Astrocyte of the spinal cord (primary cell): Measurements from ENCODE around the gene FKRP.

Source experiments
- DNase-seq: peaks from one replicate; pipeline ENCODE4 v3.0.0; 2011; ENCODE audit warnings: low read depth, low spot score
- H3K4me3 ChIP-seq: 2 replicates; pipeline ENCODE4 v1.5.1; 2011; ENCODE audit warnings: low read depth, mild to moderate bottlenecking, low read length, moderate library complexity
- in situ Hi-C: cut with HindIII; loops from 2 replicates; pipeline ENCODE4 v1.10.0; 2017; ENCODE audit warnings: low sequenced_read_pairs
- TF ChIP-seq, protein P1 (sequence below): IDR thresholded peaks from 2 replicates; pipeline ENCODE4 v1.5.1; 2012; ENCODE audit warnings: low read depth, mild to moderate bottlenecking, low read length, inconsistent platforms

Gene FKRP

DNA sequence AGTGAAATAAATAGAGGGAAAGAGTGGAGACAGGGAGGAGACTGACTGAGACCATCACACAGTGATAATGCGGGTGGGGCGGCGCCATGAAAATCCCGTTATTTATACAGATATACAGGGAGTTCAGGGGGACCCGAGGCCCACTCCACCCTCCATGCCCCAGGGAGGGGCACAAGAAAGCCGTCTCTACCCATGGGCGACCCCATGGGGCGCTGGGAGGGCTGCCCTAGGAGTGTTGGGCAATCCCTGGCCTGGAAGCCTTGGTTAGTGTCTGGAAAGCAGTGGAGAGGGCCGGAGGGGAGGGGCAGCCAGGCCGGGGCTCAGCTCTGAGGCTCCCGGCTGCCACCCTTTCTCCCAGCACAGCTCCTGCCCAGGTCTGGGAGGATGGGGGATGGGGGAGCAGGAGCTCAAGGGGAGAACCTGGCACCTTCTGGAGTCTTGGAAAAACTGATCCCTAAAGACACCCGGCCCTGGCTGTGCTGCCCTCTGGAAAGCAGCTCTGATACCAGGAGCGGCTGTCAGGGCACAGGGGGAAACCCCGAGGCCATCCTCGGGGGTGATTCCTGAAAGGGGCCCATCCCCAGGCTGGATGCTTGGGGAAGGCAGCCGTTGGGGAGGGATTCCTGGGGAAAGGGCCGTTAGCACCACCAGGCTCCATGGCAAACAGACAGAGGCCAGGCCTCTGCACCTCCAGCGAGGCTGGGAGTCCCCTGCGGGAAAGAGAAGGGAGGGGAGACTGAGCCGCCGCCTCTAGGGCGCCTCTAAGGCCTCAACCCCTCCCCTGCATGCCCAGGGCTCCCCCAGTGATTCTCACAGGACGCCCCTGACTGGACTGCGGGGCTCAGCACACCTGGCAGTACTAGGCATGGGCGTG, 26.0 kb upstream of the FKRP start:
- no peak for DNase-seq
- in situ Hi-C loops, result no loop called here
- TF ChIP-seq, protein P1, sequence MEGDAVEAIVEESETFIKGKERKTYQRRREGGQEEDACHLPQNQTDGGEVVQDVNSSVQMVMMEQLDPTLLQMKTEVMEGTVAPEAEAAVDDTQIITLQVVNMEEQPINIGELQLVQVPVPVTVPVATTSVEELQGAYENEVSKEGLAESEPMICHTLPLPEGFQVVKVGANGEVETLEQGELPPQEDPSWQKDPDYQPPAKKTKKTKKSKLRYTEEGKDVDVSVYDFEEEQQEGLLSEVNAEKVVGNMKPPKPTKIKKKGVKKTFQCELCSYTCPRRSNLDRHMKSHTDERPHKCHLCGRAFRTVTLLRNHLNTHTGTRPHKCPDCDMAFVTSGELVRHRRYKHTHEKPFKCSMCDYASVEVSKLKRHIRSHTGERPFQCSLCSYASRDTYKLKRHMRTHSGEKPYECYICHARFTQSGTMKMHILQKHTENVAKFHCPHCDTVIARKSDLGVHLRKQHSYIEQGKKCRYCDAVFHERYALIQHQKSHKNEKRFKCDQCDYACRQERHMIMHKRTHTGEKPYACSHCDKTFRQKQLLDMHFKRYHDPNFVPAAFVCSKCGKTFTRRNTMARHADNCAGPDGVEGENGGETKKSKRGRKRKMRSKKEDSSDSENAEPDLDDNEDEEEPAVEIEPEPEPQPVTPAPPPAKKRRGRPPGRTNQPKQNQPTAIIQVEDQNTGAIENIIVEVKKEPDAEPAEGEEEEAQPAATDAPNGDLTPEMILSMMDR, result no peak
- no peak overlapping the region for H3K4me3 ChIP-seq

DNA sequence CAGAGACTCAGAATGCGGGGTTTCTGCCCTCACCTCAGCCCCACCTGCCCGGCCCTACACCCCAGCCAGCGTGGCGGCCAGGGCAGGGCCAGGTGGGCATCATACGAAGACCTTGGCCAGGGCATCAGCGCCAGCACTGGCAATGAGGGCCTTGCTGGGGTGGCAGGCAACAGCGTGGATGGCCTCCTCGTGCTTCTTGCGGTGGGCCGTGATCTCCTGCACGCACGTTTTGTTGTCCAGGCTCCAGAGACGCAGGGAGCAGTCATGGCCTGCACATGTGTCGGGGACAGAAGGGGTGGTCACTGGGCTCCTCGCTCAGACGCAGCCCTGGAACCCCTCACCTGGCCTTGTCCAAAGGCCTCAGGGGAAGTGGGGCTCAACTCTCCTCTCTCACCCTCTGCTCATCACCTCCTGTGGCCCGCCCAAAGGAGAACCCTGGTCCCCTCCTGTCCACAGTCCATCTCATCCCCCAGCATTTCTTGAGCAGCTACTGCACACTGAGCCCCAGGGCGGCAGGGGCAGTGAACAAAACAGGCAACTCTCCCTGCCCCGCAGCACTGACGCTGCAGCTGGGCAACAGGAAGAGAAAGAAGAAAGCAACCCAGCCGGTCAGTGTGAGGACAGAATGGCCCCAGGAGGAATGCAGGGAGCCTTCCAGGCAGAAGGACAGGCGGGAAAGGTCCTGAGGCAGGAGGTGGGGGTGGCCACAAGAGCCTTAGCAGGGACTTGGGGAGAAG, 25.2 kb upstream of the FKRP start:
- in situ Hi-C loops, result no loop called here

DNA sequence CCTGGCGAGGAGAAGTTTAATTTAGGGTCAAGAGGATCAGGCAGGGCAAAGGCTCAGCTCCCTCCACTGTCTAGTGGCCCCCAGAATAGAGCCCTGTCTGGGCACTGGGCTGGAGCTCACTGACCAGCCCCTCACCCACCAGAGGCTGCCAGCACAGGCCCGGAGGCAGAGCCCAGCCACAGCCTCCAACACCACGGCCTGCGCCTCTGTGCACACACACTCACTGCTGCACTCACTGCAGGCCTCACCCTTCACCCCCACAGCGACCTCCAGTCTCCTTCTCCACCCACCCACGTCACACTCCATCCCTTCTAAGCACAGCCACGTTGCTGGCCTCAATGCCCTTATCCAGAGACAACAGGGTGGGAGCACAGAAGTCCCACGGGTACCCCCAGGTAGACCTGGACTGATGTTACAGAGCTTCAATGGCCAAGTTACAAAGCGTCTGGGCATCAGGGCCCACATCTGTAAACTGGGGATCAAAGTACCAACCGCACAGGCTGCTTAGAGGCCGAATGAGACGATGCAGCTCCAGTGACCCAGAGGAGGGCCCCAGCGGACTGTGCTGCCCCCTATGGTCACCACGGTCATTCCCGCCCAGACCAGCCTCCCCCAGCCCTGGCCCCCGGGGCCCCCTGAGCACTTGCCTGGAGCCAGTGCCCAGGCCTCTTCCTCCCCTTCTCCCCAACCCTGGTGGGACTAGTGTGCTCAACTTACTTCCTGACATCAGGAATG, 24.4 kb upstream of the FKRP start:
- in situ Hi-C loops, result no loop called here
- TF ChIP-seq, protein P1, result peak; percentile 15
- no peak for DNase-seq
- no peak overlapping the region for H3K4me3 ChIP-seq

More for the DNA sequence above, 25.2 kb upstream of the FKRP start:
- H3K4me3 ChIP-seq, result no peak overlapping the region
- TF ChIP-seq, protein P1, result no peak
- no peak for DNase-seq

DNA sequence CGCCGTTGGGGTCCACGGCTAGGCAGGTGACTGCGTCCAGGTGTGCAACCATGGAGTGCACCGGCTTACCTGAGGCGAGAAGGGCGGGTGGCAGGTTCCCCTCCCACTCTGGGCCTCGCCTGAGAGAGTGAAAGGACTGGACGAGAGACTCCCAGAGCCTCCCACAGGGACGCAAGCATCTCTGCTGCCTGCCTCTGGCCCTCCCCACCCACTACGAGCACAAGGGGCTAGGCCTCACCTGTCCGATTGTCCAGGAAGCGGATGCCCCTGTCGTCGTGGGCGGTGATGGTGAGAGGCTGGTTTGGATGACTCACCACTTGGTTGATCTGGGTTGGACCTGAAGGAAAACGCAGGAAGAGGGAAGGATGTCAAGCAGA, 23.9 kb upstream of the FKRP start:
- in situ Hi-C loops, result no loop called here
- TF ChIP-seq, protein P1, result no peak
- no peak overlapping the region for H3K4me3 ChIP-seq
- DNase-seq, result no peak

DNA sequence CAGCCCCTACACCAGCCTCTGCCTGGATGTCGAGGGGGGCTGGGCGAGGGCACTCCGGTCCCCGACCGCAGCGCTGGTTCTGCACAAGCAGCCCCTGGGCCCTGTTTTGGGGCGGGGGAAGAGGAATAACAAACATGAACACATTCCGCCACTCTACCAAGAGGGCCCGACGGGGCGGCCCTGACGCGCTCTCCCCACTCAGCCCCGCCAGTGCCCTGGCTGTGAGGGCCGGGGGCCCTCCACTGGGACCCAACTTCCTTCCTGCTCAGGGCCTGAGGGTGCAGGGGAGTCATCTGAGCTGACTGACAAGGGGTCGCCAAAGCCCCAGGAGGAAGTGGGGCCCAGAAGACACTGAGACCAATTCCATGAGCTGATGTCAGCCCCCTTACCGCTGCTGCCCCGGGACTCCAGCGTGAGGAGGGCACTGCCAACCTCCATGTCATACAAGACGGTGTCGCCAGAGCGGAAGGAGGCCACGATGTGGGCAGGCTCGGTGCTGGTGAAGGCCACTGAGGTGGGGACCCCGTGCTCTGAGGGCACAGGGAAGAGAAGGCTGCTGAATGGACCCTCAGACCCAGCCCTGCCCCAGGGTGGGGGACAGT, 23.3 kb upstream of the FKRP start:
- TF ChIP-seq, protein P1, result no peak
- in situ Hi-C loops, result no loop called here
- no peak overlapping the region for H3K4me3 ChIP-seq

DNA sequence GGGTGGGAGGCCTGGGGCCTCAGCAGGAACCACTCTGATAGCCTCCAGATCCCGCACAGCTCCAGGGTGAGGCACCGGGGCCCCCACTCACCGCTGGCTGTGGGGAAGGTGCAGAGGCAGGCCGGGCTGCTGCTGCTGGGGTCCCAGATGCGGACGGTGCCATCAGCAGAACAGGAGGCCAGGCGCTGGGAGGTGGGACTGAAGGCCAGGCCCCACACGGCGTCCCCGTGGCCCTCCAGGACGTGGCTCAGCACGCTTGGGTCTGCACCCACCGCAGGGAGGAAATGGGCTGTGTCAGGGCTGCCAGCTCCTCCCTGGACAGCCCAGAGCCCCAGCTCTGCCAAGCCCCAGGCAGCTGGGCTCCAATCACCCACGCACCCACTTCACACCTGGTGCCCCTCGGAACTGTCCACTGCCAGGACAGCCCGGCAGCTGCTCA, 22.8 kb upstream of the FKRP start:
- no peak overlapping the region for H3K4me3 ChIP-seq
- DNase-seq, result no peak
- in situ Hi-C loops, result no loop called here
- TF ChIP-seq, protein P1, result no peak

More for the DNA sequence above, 23.3 kb upstream of the FKRP start:
- no peak for DNase-seq
